HFFc6 (cell line): ENCODE results near the gene SMTNL1. TPM values are rescaled to one million over a fixed set of nuclear protein-coding genes. Genes with fewer than 3 reads are reported as not detected.

Experiments
- DNase-seq: peaks from one replicate; pipeline ENCODE4 v3.0.0-alpha.2; 2018
- H3K27ac Mint-ChIP-seq: 2 replicates; pipeline ENCODE4 v1.8.0; 2020; ENCODE audit warnings: mild to moderate bottlenecking, mixed read lengths
- H3K27me3 Mint-ChIP-seq: 2 replicates; pipeline ENCODE4 v1.8.0; 2021; ENCODE audit warnings: mild to moderate bottlenecking, moderate library complexity, mixed read lengths; ENCODE audit not compliant: insufficient read depth
- H3K36me3 Mint-ChIP-seq: 2 replicates; pipeline ENCODE4 v1.8.0; 2021; ENCODE audit warnings: low read depth, mixed read lengths
- H3K4me1 Mint-ChIP-seq: 2 replicates; pipeline ENCODE4 v1.8.0; 2020; ENCODE audit warnings: low read depth, mixed read lengths
- H3K4me3 Mint-ChIP-seq: 2 replicates; pipeline ENCODE4 v1.8.0; 2020; ENCODE audit warnings: mild to moderate bottlenecking, moderate library complexity, mixed read lengths
- H3K9me3 Mint-ChIP-seq: 2 replicates; pipeline ENCODE4 v1.8.0; 2020; ENCODE audit warnings: mild to moderate bottlenecking, mixed read lengths
- total RNA-seq, 6 experiments: library from RNA; stranded (reverse); fragmentation: NEBNext Ultra II Directional; extraction: Animal tissue kit (Norgen Biotek cat#: 25700); gene quantifications; 2 replicates in 1 of 6; 3 replicates in 5 of 6; pipeline ENCODE4 v1.2.3, GENCODE V29; 2021
- TF ChIP-seq, protein P1 (sequence below): fragments of 200-600 bp; sonication (generic); IDR thresholded peaks from 2 replicates; pipeline ENCODE4 v1.5.0; 2021; ENCODE audit warnings: antibody characterized with exemption, mild to moderate bottlenecking

The SMTNL1 gene
- total RNA-seq, 6 experiments from 2014 or later: not detected

DNA sequence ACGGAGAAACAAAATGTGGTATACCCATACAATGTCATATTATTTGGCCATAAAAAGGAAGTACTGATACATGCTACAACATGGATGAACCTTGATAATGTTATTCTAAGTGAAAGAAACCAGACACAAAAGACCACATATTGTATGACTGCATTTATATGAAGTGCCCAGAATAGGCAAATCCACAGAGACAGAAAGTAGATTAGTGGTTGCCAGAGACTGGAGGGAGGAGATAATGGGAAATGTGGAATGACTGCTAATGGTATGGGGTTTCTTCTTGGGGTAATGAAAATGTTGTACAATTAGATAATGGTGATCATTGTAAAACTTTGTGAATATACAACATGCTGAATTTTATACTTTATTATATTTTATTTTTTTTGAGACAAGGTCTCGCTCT is 16.3 kb upstream of the SMTNL1 start:
- H3K36me3 Mint-ChIP-seq: peaks cover 9% of the 10 kb centered on the region

DNA sequence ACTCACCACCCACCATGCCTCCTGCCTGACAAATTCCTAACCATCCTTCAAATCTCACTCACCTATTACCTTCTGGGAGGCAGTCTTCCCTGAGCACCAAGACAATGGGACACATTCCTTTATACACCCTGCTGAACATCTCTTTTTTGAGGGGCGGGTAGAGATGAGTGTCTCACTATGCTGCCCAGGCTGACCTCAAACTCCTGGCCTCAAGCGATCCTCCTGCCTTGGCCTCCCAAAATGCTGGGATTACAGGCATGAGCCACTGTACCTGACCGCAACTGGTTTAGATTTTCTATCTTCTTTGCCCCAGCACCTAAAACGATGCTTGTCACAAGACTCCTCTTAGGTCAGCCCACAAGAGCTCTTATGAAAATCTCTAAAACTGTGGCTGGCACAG is 14.0 kb upstream of the SMTNL1 start:
- H3K27me3 Mint-ChIP-seq: peaks cover 3% of the 10 kb centered on the region
- no peak overlapping the region for H3K27ac Mint-ChIP-seq
- H3K4me1 Mint-ChIP-seq: no peaks in the 10 kb centered on the region

More for the DNA sequence above, 16.3 kb upstream of the SMTNL1 start:
- H3K4me3 Mint-ChIP-seq: no peak overlapping the region
- H3K27me3 Mint-ChIP-seq: peaks cover 3% of the 10 kb centered on the region; the same call in 1 of the 2 replicates
- H3K4me1 Mint-ChIP-seq: no peaks in the 10 kb centered on the region
- H3K9me3 Mint-ChIP-seq: no peaks in the 10 kb centered on the region
- DNase-seq: no peak
- no peak overlapping the region for H3K27ac Mint-ChIP-seq
- TF ChIP-seq, protein P1, sequence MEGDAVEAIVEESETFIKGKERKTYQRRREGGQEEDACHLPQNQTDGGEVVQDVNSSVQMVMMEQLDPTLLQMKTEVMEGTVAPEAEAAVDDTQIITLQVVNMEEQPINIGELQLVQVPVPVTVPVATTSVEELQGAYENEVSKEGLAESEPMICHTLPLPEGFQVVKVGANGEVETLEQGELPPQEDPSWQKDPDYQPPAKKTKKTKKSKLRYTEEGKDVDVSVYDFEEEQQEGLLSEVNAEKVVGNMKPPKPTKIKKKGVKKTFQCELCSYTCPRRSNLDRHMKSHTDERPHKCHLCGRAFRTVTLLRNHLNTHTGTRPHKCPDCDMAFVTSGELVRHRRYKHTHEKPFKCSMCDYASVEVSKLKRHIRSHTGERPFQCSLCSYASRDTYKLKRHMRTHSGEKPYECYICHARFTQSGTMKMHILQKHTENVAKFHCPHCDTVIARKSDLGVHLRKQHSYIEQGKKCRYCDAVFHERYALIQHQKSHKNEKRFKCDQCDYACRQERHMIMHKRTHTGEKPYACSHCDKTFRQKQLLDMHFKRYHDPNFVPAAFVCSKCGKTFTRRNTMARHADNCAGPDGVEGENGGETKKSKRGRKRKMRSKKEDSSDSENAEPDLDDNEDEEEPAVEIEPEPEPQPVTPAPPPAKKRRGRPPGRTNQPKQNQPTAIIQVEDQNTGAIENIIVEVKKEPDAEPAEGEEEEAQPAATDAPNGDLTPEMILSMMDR: no peak

DNA sequence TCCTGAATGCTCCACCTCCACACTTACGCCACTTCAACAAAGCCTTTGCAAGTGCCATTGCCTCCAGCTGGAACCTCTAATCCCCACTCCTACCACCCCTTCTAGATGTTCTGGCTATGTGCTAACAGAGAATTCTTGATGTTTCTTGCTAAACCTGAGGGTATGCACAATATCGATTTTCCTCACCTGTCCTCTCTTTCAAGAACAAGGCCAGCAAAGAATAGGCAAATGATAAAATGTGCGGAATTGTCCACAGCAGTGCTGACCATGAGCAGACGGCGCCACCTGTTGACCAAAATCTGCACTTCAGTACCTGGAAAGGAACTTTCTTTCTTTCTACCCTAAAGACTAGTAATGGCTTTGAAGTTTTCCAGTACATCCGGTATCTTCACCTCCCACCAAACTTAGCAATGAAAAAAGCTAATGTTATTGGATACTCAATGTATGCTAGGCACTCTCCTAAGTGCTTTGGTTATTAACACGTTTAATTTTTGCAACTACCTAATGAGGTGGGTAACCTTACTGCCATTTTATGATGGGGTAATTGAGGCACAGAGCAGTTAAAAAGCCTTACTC is 10.3 kb upstream of the SMTNL1 start:
- no peaks in the 10 kb centered on the region; the same call in 1 of the 2 replicates for H3K27me3 Mint-ChIP-seq
- no peaks in the 10 kb centered on the region for H3K9me3 Mint-ChIP-seq
- peaks cover 22% of the 10 kb centered on the region for H3K4me1 Mint-ChIP-seq
- H3K27ac Mint-ChIP-seq: no peak overlapping the region
- H3K4me3 Mint-ChIP-seq: no peak overlapping the region
- DNase-seq: peak; percentile 41
- TF ChIP-seq, protein P1: peak; percentile 98
- peaks cover 12% of the 10 kb centered on the region for H3K36me3 Mint-ChIP-seq

More for the DNA sequence above, 14.0 kb upstream of the SMTNL1 start:
- Mint-ChIP-seq H3K36me3 (peaks cover 12% of the 10 kb centered on the region), H3K4me3 (no peak overlapping the region), H3K9me3 (no peaks in the 10 kb centered on the region)
- DNase-seq: no peak
- TF ChIP-seq, protein P1: no peak

DNA sequence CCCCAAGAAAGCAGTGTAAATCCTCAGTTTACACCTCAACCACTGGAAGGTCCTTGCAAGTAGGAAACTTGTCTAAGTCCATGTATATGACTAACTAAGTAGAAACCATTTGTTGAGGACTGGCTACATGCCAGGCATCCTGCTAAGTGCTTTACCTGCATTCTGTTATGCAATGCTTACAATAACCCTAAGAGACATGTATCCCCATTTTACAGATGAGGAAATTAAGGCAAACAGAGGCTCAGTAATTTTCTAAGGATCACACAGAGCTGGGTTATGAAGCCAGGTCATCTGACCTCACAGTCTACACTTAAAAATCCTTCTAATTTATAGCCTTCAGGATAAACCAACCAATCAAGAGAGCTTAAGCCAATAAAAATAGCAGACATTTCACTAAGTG is 8.4 kb upstream of the SMTNL1 start:
- Mint-ChIP-seq H3K4me3 (no peak overlapping the region), H3K9me3 (no peaks in the 10 kb centered on the region), H3K36me3 (peaks cover 12% of the 10 kb centered on the region), H3K4me1 (peaks cover 22% of the 10 kb centered on the region), H3K27ac (no peak overlapping the region), H3K27me3 (no peaks in the 10 kb centered on the region; the same call in 1 of the 2 replicates)
- no peak for DNase-seq
- TF ChIP-seq, protein P1: no peak

DNA sequence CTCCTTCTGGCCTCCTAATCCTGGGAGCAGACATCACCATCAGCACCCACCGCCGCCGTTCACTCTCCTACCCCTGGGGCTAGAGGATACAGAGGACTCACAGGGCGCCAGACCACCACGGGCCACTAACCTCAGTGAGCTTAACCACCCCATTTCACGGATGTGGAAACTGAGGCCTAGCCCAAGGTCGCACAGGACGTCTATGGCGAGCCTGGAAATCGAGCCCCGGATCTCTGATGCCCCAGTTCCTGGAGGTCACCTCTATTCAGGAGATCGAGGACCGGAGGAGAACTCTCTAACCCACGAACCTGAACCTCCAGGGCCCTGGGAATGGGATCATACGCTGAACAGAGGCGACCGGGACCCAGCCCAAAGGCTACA is 7.2 kb upstream of the SMTNL1 start:
- Mint-ChIP-seq H3K27ac (peak overlapping the region; percentile 79), H3K4me3 (peak overlapping the region; percentile 94), H3K27me3 (no peaks in the 10 kb centered on the region; the same call in none of the 2 replicates), H3K4me1 (peaks cover 22% of the 10 kb centered on the region), H3K36me3 (peaks cover 7% of the 10 kb centered on the region), H3K9me3 (no peaks in the 10 kb centered on the region)
- TF ChIP-seq, protein P1: no peak
- no peak for DNase-seq
